Gastroesophageal sphincter (tissue), 4 donors: ENCODE results near the gene FERMT3. TPM values are rescaled to one million over a fixed set of nuclear protein-coding genes. Genes with fewer than 3 reads are reported as not detected.
"Not testable (repeated sequence)": the region's sequence is repeated elsewhere in the genome, so short reads cannot be mapped to it uniquely, and the experiment has no call there.

Source experiments
- ATAC-seq: fragments of 150-250 bp; one replicate; pipeline ENCODE4 v1.9.1; 2016; ENCODE audit warnings: mild to moderate bottlenecking, moderate library complexity
- H3K27ac ChIP-seq, 4 donors: fragments of 200-600 bp; sonication (generic) in 3 of 4; 1 replicate in 3 of 4; 2 replicates in 1 of 4; pipeline ENCODE4 v1.5.1; 2016 to 2019
- H3K27me3 ChIP-seq: fragments of 200-600 bp; sonication (generic); one replicate; pipeline ENCODE4 v1.5.1; 2019
- H3K36me3 ChIP-seq, 2 donors: fragments of 200-600 bp; sonication (generic); one replicate each; pipeline ENCODE4 v1.5.1; 2019; ENCODE audit warnings: control low read depth in 1 of 2
- H3K4me1 ChIP-seq, 3 donors: fragments of 200-600 bp; sonication (generic); 1 replicate in 2 of 3; 2 replicates in 1 of 3; pipeline ENCODE4 v1.5.1; 2016 to 2019; ENCODE audit warnings: control low read depth in 2 of 3
- H3K4me3 ChIP-seq, 2 donors: fragments of 200-600 bp; sonication (generic); one replicate each; pipeline ENCODE4 v1.5.1; 2019; ENCODE audit warnings: mild to moderate bottlenecking in 1 of 2, moderate library complexity in 1 of 2
- H3K9me3 ChIP-seq, 3 donors: fragments of 200-600 bp; sonication (generic); one replicate each; pipeline ENCODE4 v1.5.1; 2017 to 2019; ENCODE audit warnings: control low read depth in 2 of 3
- CTCF ChIP-seq, 4 experiments: fragments of 200-600 bp in 2 of 4; fragments of 450-650 bp in 2 of 4; sonication (generic) in 1 of 4; IDR thresholded peaks; one replicate each; pipeline ENCODE4 v1.5.1; 2017 to 2019; ENCODE audit warnings: antibody characterized with exemption in 4 of 4, mild to moderate bottlenecking in 2 of 4, moderate library complexity in 2 of 4
- EP300 ChIP-seq: sonication (generic); formaldehyde crosslinking; IDR thresholded peaks from one replicate; pipeline ENCODE4 v1.6.1; 2017; ENCODE audit warnings: antibody characterized with exemption, mild to moderate bottlenecking
- POLR2A ChIP-seq, 2 donors: fragments of 450-650 bp; IDR thresholded peaks; one replicate each; pipeline ENCODE4 v1.6.1; 2017; ENCODE audit warnings: antibody characterized with exemption in 2 of 2, mild to moderate bottlenecking in 2 of 2, moderate library complexity in 1 of 2
- POLR2AphosphoS5 ChIP-seq: sonication (generic); formaldehyde crosslinking; IDR thresholded peaks from one replicate; pipeline ENCODE4 v1.6.1; 2017; ENCODE audit warnings: antibody characterized with exemption
- WGBS, 2 donors: methylation state at CpG; one replicate each; pipeline ENCODE4 v1.1.5; 2018; ENCODE audit warnings: low coverage in 1 of 2; 5-methylcytosine and 5-hydroxymethylcytosine counted together
- total RNA-seq, 4 donors: library from RNA; depleted of rRNA; stranded (reverse); fragments of >200 nt; gene quantifications; one replicate each; pipeline ENCODE4 v1.1.0, GENCODE V29; 2016

Gene FERMT3
- total RNA-seq, 4 donors from 2014 or later, result 14.5 to 28.5 (median 17.0) TPM

GRCh38 chr11:64245401-64245796 is 38.9 kb downstream of the FERMT3 start:
- Histone ChIP-seq H3K4me3 (peak overlapping the region; percentile 52 to 69), H3K9me3 (no peaks in the 10 kb centered on the region), H3K36me3 (peaks cover 0 to 15% of the 10 kb centered on the region in 2 donors), H3K27ac (peak overlapping the region; percentile 22 to 92 (median 88)), H3K27me3 (no peaks in the 10 kb centered on the region), H3K4me1 (peaks cover 0 to 51% (median 38%) of the 10 kb centered on the region in 3 donors)
- whole genome bisulfite sequencing, 2 donors, result no CpG with 5 or more reads among the region's 6 CpGs
- ATAC-seq, result no peak
- TF ChIP-seq EP300 (no peak), CTCF (IDR thresholded peaks at IDR 0.05) (no peak), POLR2AphosphoS5 (no peak), POLR2A (IDR thresholded peaks at IDR 0.05) (no peak)

GRCh38 chr11:64245797-64246620 is 39.5 kb downstream of the FERMT3 start:
- TF ChIP-seq POLR2A (IDR thresholded peaks at IDR 0.05) (no peak), POLR2AphosphoS5 (peak; percentile 5), CTCF (IDR thresholded peaks at IDR 0.05) (no peak), EP300 (no peak)
- Histone ChIP-seq H3K4me3 (peak overlapping the region; percentile 52 to 69), H3K4me1 (peaks cover 0 to 55% (median 43%) of the 10 kb centered on the region in 3 donors), H3K36me3 (peaks cover 0 to 15% of the 10 kb centered on the region in 2 donors), H3K9me3 (no peaks in the 10 kb centered on the region), H3K27ac (peak overlapping the region; percentile 22 to 92 (median 88)), H3K27me3 (no peaks in the 10 kb centered on the region)
- WGBS, 2 donors, result 0% methylated on average over 2 to 18 of the region's 46 CpGs
- ATAC-seq, result no peak

- no CpG with 5 or more reads among the region's 43 CpGs for WGBS, 2 donors
- peak; percentile 6 for ATAC-seq
- H3K27me3 ChIP-seq, H3K9me3 ChIP-seq: not testable (repeated sequence)
- H3K36me3 ChIP-seq, result peaks cover 0 to 15% of the 10 kb centered on the region in 2 donors
- H3K4me3 ChIP-seq, result peak overlapping the region; percentile 55 to 69
- H3K4me1 ChIP-seq, result peaks cover 0 to 58% (median 43%) of the 10 kb centered on the region in 3 donors
- peak overlapping the region in 3 of 4 donors; percentile 87 to 92 (median 88) for H3K27ac ChIP-seq
These were observed 40.0 kb downstream of the FERMT3 start for GRCh38 chr11:64246621-64246870.

- peak within 1 kb of the TSS; percentile 75 to 92 (median 88) for H3K27ac ChIP-seq
- ATAC-seq, result peak; percentile 69
- H3K27me3 ChIP-seq, result no peaks in the 10 kb centered on the region
- peaks cover 0 to 59% (median 44%) of the 10 kb centered on the region in 3 donors for H3K4me1 ChIP-seq
- no peaks in the 10 kb centered on the region for H3K9me3 ChIP-seq
- H3K4me3 ChIP-seq, result peak within 1 kb of the TSS; percentile 55 to 69
- peaks cover 0 to 15% of the 10 kb centered on the region in 2 donors for H3K36me3 ChIP-seq
- no CpG with 5 or more reads among the region's 74 CpGs for WGBS, 2 donors
- TF ChIP-seq CTCF (IDR thresholded peaks at IDR 0.05) (peak in 3 of 4 experiments; percentile 37 to 48 (median 45)), POLR2AphosphoS5 (peak; percentile 34), EP300 (no peak), POLR2A (IDR thresholded peaks at IDR 0.05) (peak in 1 of 2 donors; percentile 33)
These were observed 40.6 kb downstream of the FERMT3 start, which contains the start of gene PPP1R14B for GRCh38 chr11:64246871-64247728. Gene PPP1R14B, minus strand, starts transcription at chr11:64246943. Its CDS starts 270 bp downstream, at chr11:64246673.
